Measurements from ENCODE around the gene EPX. TPM values are rescaled to one million over a fixed set of nuclear protein-coding genes. Genes with fewer than 3 reads are reported as not detected.

Gene EPX
- total RNA-seq, 4 donors from 2014 or later, result not detected

- intact Hi-C loops (cut with DNase I; ENCODE audit: low total_unique reads), result no loop called here
- TF ChIP-seq POLR2A (IDR thresholded peaks at IDR 0.05), result no peak
- TF ChIP-seq CTCF (IDR thresholded peaks at IDR 0.05), result no peak
- no peak overlapping the region for H3K4me3 ChIP-seq (ENCODE audit: low read depth, poor library complexity, severe bottlenecking)
- 82 to 83% methylated on average over 5 of the region's 5 CpGs for WGBS, 2 donors
- no peak for DNase-seq (ENCODE audit: low spot score in 2 of 2)
Measured at GRCh38 chr17:58195518-58196123, 3.1 kb downstream of the EPX start.

GRCh38 chr17:58196610-58197009 lies 4.1 kb downstream of the EPX start:
- TF ChIP-seq CTCF (IDR thresholded peaks at IDR 0.05) (no peak), POLR2A (IDR thresholded peaks at IDR 0.05) (no peak)
- WGBS, 2 donors, result 81 to 90% methylated on average over 7 of the region's 7 CpGs
- intact Hi-C loops (cut with DNase I; ENCODE audit: low total_unique reads), result no loop called here

GRCh38 chr17:58200024-58200633 lies 7.6 kb downstream of the EPX start:
- intact Hi-C loops (cut with DNase I; ENCODE audit: low total_unique reads), result no loop called here
- 31 to 50% methylated on average over 8 to 14 of the region's 14 CpGs for WGBS, 2 donors
- no peak overlapping the region for H3K4me3 ChIP-seq (ENCODE audit: low read depth, poor library complexity, severe bottlenecking)
- TF ChIP-seq POLR2A (IDR thresholded peaks at IDR 0.05), result no peak
- no peak for DNase-seq (ENCODE audit: low spot score in 2 of 2)

More at GRCh38 chr17:58196610-58197009, 4.1 kb downstream of the EPX start:
- DNase-seq (ENCODE audit: low spot score in 2 of 2), result no peak
- H3K4me3 ChIP-seq (ENCODE audit: low read depth, poor library complexity, severe bottlenecking), result no peak overlapping the region

GRCh38 chr17:58202859-58203258 lies 10.3 kb downstream of the EPX start:
- no peak overlapping the region for H3K4me3 ChIP-seq (ENCODE audit: low read depth, poor library complexity, severe bottlenecking)
- no peak for DNase-seq (ENCODE audit: low spot score in 2 of 2)
- 51 to 56% methylated on average over 7 of the region's 7 CpGs for WGBS, 2 donors
- no peak for TF ChIP-seq POLR2A (IDR thresholded peaks at IDR 0.05)
- no peak for TF ChIP-seq CTCF (IDR thresholded peaks at IDR 0.05)
- intact Hi-C loops (cut with DNase I; ENCODE audit: low total_unique reads), result no loop called here

- WGBS, 2 donors, result 63 to 72% methylated on average over 5 of the region's 5 CpGs
- TF ChIP-seq POLR2A (IDR thresholded peaks at IDR 0.05), result no peak
- TF ChIP-seq CTCF (IDR thresholded peaks at IDR 0.05), result no peak
- intact Hi-C loops (cut with DNase I; ENCODE audit: low total_unique reads), result no loop called here
Measured at GRCh38 chr17:58204796-58205195, 12.3 kb downstream of the EPX start.

GRCh38 chr17:58205936-58206335 lies 13.4 kb downstream of the EPX start:
- TF ChIP-seq CTCF (IDR thresholded peaks at IDR 0.05), result no peak
- TF ChIP-seq POLR2A (IDR thresholded peaks at IDR 0.05), result no peak
- intact Hi-C loops (cut with DNase I; ENCODE audit: low total_unique reads), result no loop called here
- H3K4me3 ChIP-seq (ENCODE audit: low read depth, poor library complexity, severe bottlenecking), result no peak overlapping the region
- no peak for DNase-seq (ENCODE audit: low spot score in 2 of 2)
- 90 to 91% methylated on average over 10 to 11 of the region's 11 CpGs for WGBS, 2 donors

More at GRCh38 chr17:58204796-58205195, 12.3 kb downstream of the EPX start:
- no peak for DNase-seq (ENCODE audit: low spot score in 2 of 2)
- H3K4me3 ChIP-seq (ENCODE audit: low read depth, poor library complexity, severe bottlenecking), result no peak overlapping the region
